ENCODE results near the gene TTC21B.

DNA sequence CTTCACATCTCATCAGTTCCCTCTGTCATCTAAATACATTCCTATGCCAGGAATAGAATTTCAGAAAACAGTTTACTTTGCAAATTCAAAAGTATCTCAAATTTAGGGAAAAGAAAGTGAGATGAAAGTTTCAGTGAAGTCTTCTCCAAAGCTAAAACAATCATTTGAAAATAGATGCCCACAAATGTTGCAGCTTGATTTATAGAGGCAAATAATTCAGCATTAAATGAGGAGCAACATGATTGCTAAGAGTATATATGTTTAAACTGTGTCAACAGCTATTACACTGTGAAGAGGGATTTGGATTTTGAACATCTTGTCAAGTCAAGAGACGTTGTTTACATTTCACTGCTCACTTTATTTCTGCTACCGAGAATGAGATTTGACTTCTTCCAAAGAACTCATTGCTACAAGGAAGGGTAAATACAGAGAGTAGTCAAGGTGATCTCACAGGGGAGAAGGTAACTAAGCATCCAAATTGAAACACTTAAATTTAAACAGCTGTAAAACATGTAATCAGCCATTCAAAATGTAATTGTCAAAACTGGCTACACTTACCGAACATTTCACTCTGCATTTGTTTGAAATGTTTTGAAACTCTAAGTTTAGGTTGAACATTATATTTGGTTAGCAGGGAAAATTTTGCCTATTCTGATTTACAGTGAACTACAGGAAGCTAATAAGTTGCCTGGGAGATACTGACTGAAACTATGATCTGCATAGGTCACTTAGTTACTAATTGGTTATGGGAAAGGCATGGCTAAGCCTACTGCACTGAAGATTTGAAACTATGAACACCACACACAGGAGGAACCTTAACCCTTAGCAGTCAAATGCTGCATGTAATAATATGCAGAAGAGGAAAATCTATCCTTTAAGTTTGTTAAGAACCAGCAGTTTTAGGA is 126.3 kb downstream of the TTC21B start:
- TF ChIP-seq, protein P1, sequence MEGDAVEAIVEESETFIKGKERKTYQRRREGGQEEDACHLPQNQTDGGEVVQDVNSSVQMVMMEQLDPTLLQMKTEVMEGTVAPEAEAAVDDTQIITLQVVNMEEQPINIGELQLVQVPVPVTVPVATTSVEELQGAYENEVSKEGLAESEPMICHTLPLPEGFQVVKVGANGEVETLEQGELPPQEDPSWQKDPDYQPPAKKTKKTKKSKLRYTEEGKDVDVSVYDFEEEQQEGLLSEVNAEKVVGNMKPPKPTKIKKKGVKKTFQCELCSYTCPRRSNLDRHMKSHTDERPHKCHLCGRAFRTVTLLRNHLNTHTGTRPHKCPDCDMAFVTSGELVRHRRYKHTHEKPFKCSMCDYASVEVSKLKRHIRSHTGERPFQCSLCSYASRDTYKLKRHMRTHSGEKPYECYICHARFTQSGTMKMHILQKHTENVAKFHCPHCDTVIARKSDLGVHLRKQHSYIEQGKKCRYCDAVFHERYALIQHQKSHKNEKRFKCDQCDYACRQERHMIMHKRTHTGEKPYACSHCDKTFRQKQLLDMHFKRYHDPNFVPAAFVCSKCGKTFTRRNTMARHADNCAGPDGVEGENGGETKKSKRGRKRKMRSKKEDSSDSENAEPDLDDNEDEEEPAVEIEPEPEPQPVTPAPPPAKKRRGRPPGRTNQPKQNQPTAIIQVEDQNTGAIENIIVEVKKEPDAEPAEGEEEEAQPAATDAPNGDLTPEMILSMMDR (conservative IDR thresholded peaks at IDR 0.05; ENCODE audit: low read depth, low read length) = no peak
- no peak for TF ChIP-seq EZH2 (IDR thresholded peaks at IDR 0.05; ENCODE audit: borderline replicate concordance, low read depth, low read length, poor library complexity, severe bottlenecking)
